COLO668 (cell line): Measurements from ENCODE around the gene FUT1.
"Not testable (repeated sequence)": the region's sequence is repeated elsewhere in the genome, so short reads cannot be mapped to it uniquely, and the experiment has no call there.

Source experiments
- DNase-seq: peaks from one replicate; lab custom pipeline; 2025; ENCODE audit not compliant: unreplicated experiment; lab: John Stamatoyannopoulos, UW

FUT1 gene

GRCh38 chr19:48752496-48753365 lies at the start of gene FUT1:
TSS of gene FUT1 (minus strand) at chr19:48752641. CDS start at chr19:48751281, 1,360 bp downstream.
- DNase-seq: peak; percentile 98

- no peak for DNase-seq
These were observed 47.2 kb upstream of the FUT1 start for GRCh38 chr19:48799358-48800300.

GRCh38 chr19:48798937-48799336 lies 46.5 kb upstream of the FUT1 start:
- DNase-seq: peak; percentile 17

- no peak for DNase-seq
These were observed 44.7 kb upstream of the FUT1 start for GRCh38 chr19:48797103-48797502.

- no peak for DNase-seq
These were observed 44.0 kb upstream of the FUT1 start for GRCh38 chr19:48796298-48797083.

- no peak for DNase-seq
These were observed 43.2 kb upstream of the FUT1 start for GRCh38 chr19:48795685-48796070.

- DNase-seq: peak; percentile 87
These were observed 42.7 kb upstream of the FUT1 start for GRCh38 chr19:48795055-48795684.

- DNase-seq: no peak
These were observed 41.9 kb upstream of the FUT1 start for GRCh38 chr19:48794291-48794690.

- DNase-seq: no peak
These were observed 40.8 kb upstream of the FUT1 start for GRCh38 chr19:48793271-48793670.

- not testable (repeated sequence) for DNase-seq
These were observed 34.9 kb upstream of the FUT1 start for GRCh38 chr19:48787331-48787730.

GRCh38 chr19:48786422-48786821 lies 34.0 kb upstream of the FUT1 start:
- not testable (repeated sequence) for DNase-seq

GRCh38 chr19:48784527-48784926 lies 32.1 kb upstream of the FUT1 start:
- DNase-seq: no peak

GRCh38 chr19:48780631-48781391 lies 28.4 kb upstream of the FUT1 start:
- no peak for DNase-seq

- DNase-seq: no peak
These were observed 27.2 kb upstream of the FUT1 start for GRCh38 chr19:48779636-48780035.

- no peak for DNase-seq
These were observed 25.3 kb upstream of the FUT1 start for GRCh38 chr19:48777720-48778119.

- no peak for DNase-seq
These were observed 24.7 kb upstream of the FUT1 start for GRCh38 chr19:48777139-48777538.

- DNase-seq: no peak
These were observed 20.1 kb upstream of the FUT1 start for GRCh38 chr19:48772503-48772953.

- no peak for DNase-seq
These were observed 18.5 kb upstream of the FUT1 start for GRCh38 chr19:48770734-48771472.

- no peak for DNase-seq
These were observed 17.8 kb upstream of the FUT1 start for GRCh38 chr19:48770266-48770665.
